Endothelial cell (in vitro differentiated cells): ENCODE results near the gene GPR17. TPM values are rescaled to one million over a fixed set of nuclear protein-coding genes. Genes with fewer than 3 reads are reported as not detected.

ENCODE experiments used
- DNase-seq: peaks from one replicate; pipeline ENCODE4 v3.0.0; 2021; ENCODE audit warnings: low spot score
- H3K27ac Mint-ChIP-seq: one replicate; pipeline ENCODE4 v1.8.0; 2021; ENCODE audit warnings: mixed read lengths, inconsistent platforms; ENCODE audit not compliant: unreplicated experiment
- H3K27me3 Mint-ChIP-seq: one replicate; pipeline ENCODE4 v1.8.0; 2021; ENCODE audit warnings: mild to moderate bottlenecking, moderate library complexity, mixed read lengths, inconsistent platforms; ENCODE audit not compliant: unreplicated experiment
- H3K36me3 Mint-ChIP-seq: one replicate; pipeline ENCODE4 v1.8.0; 2021; ENCODE audit warnings: mild to moderate bottlenecking, low read depth, mixed read lengths, inconsistent platforms; ENCODE audit not compliant: unreplicated experiment
- H3K4me1 Mint-ChIP-seq: one replicate; pipeline ENCODE4 v1.8.0; 2021; ENCODE audit warnings: mild to moderate bottlenecking, mixed read lengths, inconsistent platforms; ENCODE audit not compliant: unreplicated experiment
- H3K4me3 Mint-ChIP-seq: one replicate; pipeline ENCODE4 v1.8.0; 2021; ENCODE audit warnings: mild to moderate bottlenecking, mixed read lengths, inconsistent platforms; ENCODE audit not compliant: unreplicated experiment
- H3K9me3 Mint-ChIP-seq: one replicate; pipeline ENCODE4 v1.8.0; 2021; ENCODE audit warnings: mixed read lengths, inconsistent platforms; ENCODE audit not compliant: unreplicated experiment
- CTCF ChIP-seq: fragments of 200-600 bp; sonication (generic); IDR thresholded peaks from one replicate; pipeline ENCODE4 v1.5.0; 2021; ENCODE audit warnings: antibody characterized with exemption; ENCODE audit not compliant: unreplicated experiment
- total RNA-seq: library from RNA; stranded (reverse); fragmentation: NEBNext Ultra II Directional; extraction: Animal tissue kit (Norgen Biotek cat#: 25700); gene quantifications from one replicate; pipeline ENCODE4 v1.2.1, GENCODE V29; 2021; ENCODE audit not compliant: unreplicated experiment

Gene GPR17
- total RNA-seq, 1 donor from 2014 or later, result 0.15 TPM

GRCh38 chr2:127681976-127682857 lies 36.3 kb downstream of the GPR17 start:
- H3K36me3 Mint-ChIP-seq, result no peaks in the 10 kb centered on the region

GRCh38 chr2:127683056-127683455 lies 37.1 kb downstream of the GPR17 start:
- TF ChIP-seq CTCF, result no peak
- no peak for DNase-seq
- Mint-ChIP-seq H3K27ac (no peak overlapping the region), H3K4me3 (no peak overlapping the region), H3K27me3 (peaks cover 3% of the 10 kb centered on the region), H3K9me3 (no peaks in the 10 kb centered on the region), H3K36me3 (no peaks in the 10 kb centered on the region), H3K4me1 (peaks cover 5% of the 10 kb centered on the region)

More at GRCh38 chr2:127681976-127682857, 36.3 kb downstream of the GPR17 start:
- no peak for DNase-seq
- H3K4me1 Mint-ChIP-seq, result peaks cover 6% of the 10 kb centered on the region
- H3K27ac Mint-ChIP-seq, result no peak overlapping the region
- TF ChIP-seq CTCF, result no peak
- peaks cover 6% of the 10 kb centered on the region for H3K27me3 Mint-ChIP-seq
- H3K4me3 Mint-ChIP-seq, result no peak overlapping the region
- no peaks in the 10 kb centered on the region for H3K9me3 Mint-ChIP-seq

GRCh38 chr2:127683757-127684156 lies 37.8 kb downstream of the GPR17 start:
- H3K4me1 Mint-ChIP-seq, result peaks cover 3% of the 10 kb centered on the region
- H3K27me3 Mint-ChIP-seq, result peaks cover 3% of the 10 kb centered on the region
- no peaks in the 10 kb centered on the region for H3K9me3 Mint-ChIP-seq
- no peak overlapping the region for H3K4me3 Mint-ChIP-seq
- DNase-seq, result no peak
- H3K36me3 Mint-ChIP-seq, result no peaks in the 10 kb centered on the region
- no peak overlapping the region for H3K27ac Mint-ChIP-seq
- TF ChIP-seq CTCF, result no peak

- Mint-ChIP-seq H3K36me3 (peaks cover 5% of the 10 kb centered on the region), H3K27ac (no peak overlapping the region), H3K9me3 (no peaks in the 10 kb centered on the region), H3K4me3 (peak overlapping the region; percentile 22), H3K27me3 (peaks cover 5% of the 10 kb centered on the region), H3K4me1 (peaks cover 3% of the 10 kb centered on the region)
- no peak for DNase-seq
- no peak for TF ChIP-seq CTCF
Measured at GRCh38 chr2:127685410-127686080, 39.6 kb downstream of the GPR17 start.

- TF ChIP-seq CTCF, result no peak
- no peak for DNase-seq
- H3K9me3 Mint-ChIP-seq, result peaks cover 6% of the 10 kb centered on the region
- H3K36me3 Mint-ChIP-seq, result peaks cover 13% of the 10 kb centered on the region
- no peak overlapping the region for H3K4me3 Mint-ChIP-seq
- peaks cover 3% of the 10 kb centered on the region for H3K4me1 Mint-ChIP-seq
- H3K27ac Mint-ChIP-seq, result no peak overlapping the region
- H3K27me3 Mint-ChIP-seq, result peaks cover 3% of the 10 kb centered on the region
Measured at GRCh38 chr2:127688405-127688804, 42.5 kb downstream of the GPR17 start.
